Keratinocyte (primary cell): ENCODE results near the gene PLCB3. TPM values are rescaled to one million over a fixed set of nuclear protein-coding genes. Genes with fewer than 3 reads are reported as not detected.

ENCODE experiments used
- DNase-seq: peaks from one replicate; pipeline ENCODE4 v3.0.0-alpha.2; 2011; ENCODE audit warnings: low read depth, missing footprints, low spot score
- FAIRE-seq: peaks from 2 replicates; lab custom pipeline; 2011; peaks lifted over from hg19 to GRCh38; lab: Jason Lieb, UNC
- H2AFZ ChIP-seq: 2 replicates; pipeline ENCODE4 v1.6.0; 2012; ENCODE audit warnings: low read length, control low read depth, inconsistent platforms; ENCODE audit not compliant: control insufficient read depth
- H3K27ac ChIP-seq: 2 replicates; pipeline ENCODE4 v1.5.1; 2011; ENCODE audit warnings: low read length; ENCODE audit not compliant: control insufficient read depth, insufficient read depth
- H3K27me3 ChIP-seq: 3 replicates; pipeline ENCODE4 v1.6.0; 2011; ENCODE audit warnings: low read length; ENCODE audit not compliant: control insufficient read depth, insufficient read depth; ENCODE audit errors: extremely low read depth
- H3K36me3 ChIP-seq, 2 experiments: 2 replicates in 1 of 2; 3 replicates in 1 of 2; pipeline ENCODE4 v1.5.1; 2011; ENCODE audit warnings: low read length in 2 of 2, mild to moderate bottlenecking in 1 of 2; ENCODE audit not compliant: control insufficient read depth in 2 of 2, insufficient read depth in 2 of 2; ENCODE audit errors: extremely low read depth in 1 of 2
- H3K4me1 ChIP-seq: 3 replicates; pipeline ENCODE4 v1.5.1; 2011; ENCODE audit warnings: low read length; ENCODE audit not compliant: control insufficient read depth, insufficient read depth; ENCODE audit errors: extremely low read depth
- H3K4me2 ChIP-seq: 3 replicates; pipeline ENCODE4 v1.6.0; 2011; ENCODE audit warnings: low read depth, low read length; ENCODE audit not compliant: control insufficient read depth, insufficient read depth; ENCODE audit errors: extremely low read depth
- H3K4me3 ChIP-seq, 3 experiments: fragments of 200-600 bp in 1 of 3; sonication (generic) in 1 of 3; 2 replicates in 2 of 3; 3 replicates in 1 of 3; pipeline ENCODE4 v1.5.1; 2011 to 2016; ENCODE audit warnings: low read length in 3 of 3, mild to moderate bottlenecking in 3 of 3, control low read depth in 2 of 3, inconsistent platforms in 1 of 3, low read depth in 1 of 3, mixed read lengths in 1 of 3, mixed run types in 1 of 3, moderate library complexity in 1 of 3; ENCODE audit not compliant: control insufficient read depth in 2 of 3, insufficient read depth in 2 of 3; ENCODE audit errors: extremely low read depth in 1 of 3
- H3K79me2 ChIP-seq: 2 replicates; pipeline ENCODE4 v1.6.0; 2012; ENCODE audit warnings: low read length; ENCODE audit not compliant: control insufficient read depth, insufficient read depth
- H3K9ac ChIP-seq: 3 replicates; pipeline ENCODE4 v1.6.0; 2011; ENCODE audit warnings: low read length; ENCODE audit not compliant: control insufficient read depth, insufficient read depth; ENCODE audit errors: extremely low read depth
- H3K9me1 ChIP-seq: 3 replicates; pipeline ENCODE4 v1.6.0; 2011; ENCODE audit warnings: low read length; ENCODE audit not compliant: control insufficient read depth, insufficient read depth; ENCODE audit errors: extremely low read depth
- H3K9me3 ChIP-seq: 2 replicates; pipeline ENCODE4 v1.5.1; 2012; ENCODE audit warnings: low read depth, low read length; ENCODE audit not compliant: control insufficient read depth
- H4K20me1 ChIP-seq: 3 replicates; pipeline ENCODE4 v1.6.0; 2011; ENCODE audit warnings: low read length; ENCODE audit not compliant: control insufficient read depth, insufficient read depth; ENCODE audit errors: extremely low read depth
- EZH2 ChIP-seq: IDR thresholded peaks from one replicate; pipeline ENCODE4 v1.6.1; 2012; ENCODE audit warnings: inconsistent platforms, mild to moderate bottlenecking, low read length, moderate library complexity
- dilution Hi-C: fragments of 300-500 bp; cut with MboI; formaldehyde crosslinking; loops from one replicate; pipeline ENCODE4 v1.7.0; 2020; ENCODE audit warnings: low sequenced_read_pairs; ENCODE audit not compliant: extremely low pct_ligation_motif_present
- polyA plus RNA-seq, 5 experiments: library from polyadenylated mRNA; depleted of rRNA in 3 of 5; stranded (reverse) in 3 of 5; stranded (forward) in 1 of 5; unstranded in 1 of 5; fragments of >200 nt; gene quantifications; 1 replicate in 1 of 5; 2 replicates in 3 of 5; 3 replicates in 1 of 5; pipeline versions ENCODE4 v1.2.1 to v1.2.3, GENCODE V29; 2011 to 2012; ENCODE audit warnings: missing spikeins in 2 of 5, low read depth in 1 of 5, low replicate concordance in 1 of 5
- TF ChIP-seq, protein P1 (sequence below), 3 experiments: IDR thresholded peaks in 1 of 3; conservative IDR thresholded peaks in 1 of 3; optimal IDR thresholded peaks in 1 of 3; 2 replicates in 2 of 3; 3 replicates in 1 of 3; pipeline versions ENCODE3 to v1.5.1; 2011; ENCODE audit warnings: low read length in 3 of 3, mild to moderate bottlenecking in 3 of 3, moderate library complexity in 2 of 3, control low read depth in 1 of 3, inconsistent platforms in 1 of 3; ENCODE audit not compliant: insufficient read depth in 2 of 3; ENCODE audit errors: extremely low read depth in 1 of 3

Gene PLCB3
- polyA plus RNA-seq, 1 donor (not counting 4 experiments of a cell fraction or from before 2014, with no cell fraction given): 32.5 TPM

DNA sequence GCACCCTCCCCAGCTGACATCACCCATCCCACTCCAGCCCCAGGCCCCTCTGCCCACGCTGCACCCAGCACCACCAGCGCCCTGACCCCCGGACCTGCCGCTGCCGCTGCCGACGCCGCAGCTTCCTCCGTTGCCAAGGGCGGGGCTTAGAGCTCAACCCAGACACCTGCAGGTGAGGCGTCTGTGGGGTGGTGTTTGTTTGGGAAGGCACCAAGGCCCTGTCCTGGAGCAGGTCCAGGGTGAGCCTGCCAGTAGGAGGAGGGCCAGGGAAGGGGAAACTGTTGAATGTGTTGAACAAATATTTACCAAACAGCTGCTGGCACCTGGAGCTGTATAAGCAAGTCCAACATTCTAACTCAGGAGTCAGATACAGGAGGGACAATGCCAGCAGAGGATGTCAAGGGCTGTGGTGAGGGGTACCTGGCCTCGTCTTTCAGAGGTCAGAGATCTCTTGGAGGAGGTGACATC, 13.8 kb upstream of the PLCB3 start:
- H3K9ac ChIP-seq: no peak overlapping the region
- peaks cover 8 to 23% of the 10 kb centered on the region in 2 experiments for H3K36me3 ChIP-seq
- dilution Hi-C loops: no loop called here
- DNase-seq: no peak
- no peak for FAIRE-seq
- H3K4me2 ChIP-seq: peak overlapping the region; percentile 32
- no peaks in the 10 kb centered on the region for H3K27me3 ChIP-seq
- no peak overlapping the region for H3K27ac ChIP-seq
- H4K20me1 ChIP-seq: no peaks in the 10 kb centered on the region
- H2AFZ ChIP-seq: no peak overlapping the region
- no peak overlapping the region for H3K4me3 ChIP-seq
- H3K4me1 ChIP-seq: peaks cover 43% of the 10 kb centered on the region
- no peak for TF ChIP-seq EZH2
- TF ChIP-seq, protein P1, sequence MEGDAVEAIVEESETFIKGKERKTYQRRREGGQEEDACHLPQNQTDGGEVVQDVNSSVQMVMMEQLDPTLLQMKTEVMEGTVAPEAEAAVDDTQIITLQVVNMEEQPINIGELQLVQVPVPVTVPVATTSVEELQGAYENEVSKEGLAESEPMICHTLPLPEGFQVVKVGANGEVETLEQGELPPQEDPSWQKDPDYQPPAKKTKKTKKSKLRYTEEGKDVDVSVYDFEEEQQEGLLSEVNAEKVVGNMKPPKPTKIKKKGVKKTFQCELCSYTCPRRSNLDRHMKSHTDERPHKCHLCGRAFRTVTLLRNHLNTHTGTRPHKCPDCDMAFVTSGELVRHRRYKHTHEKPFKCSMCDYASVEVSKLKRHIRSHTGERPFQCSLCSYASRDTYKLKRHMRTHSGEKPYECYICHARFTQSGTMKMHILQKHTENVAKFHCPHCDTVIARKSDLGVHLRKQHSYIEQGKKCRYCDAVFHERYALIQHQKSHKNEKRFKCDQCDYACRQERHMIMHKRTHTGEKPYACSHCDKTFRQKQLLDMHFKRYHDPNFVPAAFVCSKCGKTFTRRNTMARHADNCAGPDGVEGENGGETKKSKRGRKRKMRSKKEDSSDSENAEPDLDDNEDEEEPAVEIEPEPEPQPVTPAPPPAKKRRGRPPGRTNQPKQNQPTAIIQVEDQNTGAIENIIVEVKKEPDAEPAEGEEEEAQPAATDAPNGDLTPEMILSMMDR (optimal IDR thresholded peaks at IDR 0.05 in 1 of 3, IDR thresholded peaks at IDR 0.05 in 1 of 3, conservative IDR thresholded peaks at IDR 0.05 in 1 of 3; ENCODE audit: extremely low read depth in 1 of 3, insufficient read depth in 2 of 3, low read length in 3 of 3): no peak
- H3K9me3 ChIP-seq: no peaks in the 10 kb centered on the region
- peaks cover 2% of the 10 kb centered on the region for H3K9me1 ChIP-seq
- peaks cover 5% of the 10 kb centered on the region for H3K79me2 ChIP-seq

DNA sequence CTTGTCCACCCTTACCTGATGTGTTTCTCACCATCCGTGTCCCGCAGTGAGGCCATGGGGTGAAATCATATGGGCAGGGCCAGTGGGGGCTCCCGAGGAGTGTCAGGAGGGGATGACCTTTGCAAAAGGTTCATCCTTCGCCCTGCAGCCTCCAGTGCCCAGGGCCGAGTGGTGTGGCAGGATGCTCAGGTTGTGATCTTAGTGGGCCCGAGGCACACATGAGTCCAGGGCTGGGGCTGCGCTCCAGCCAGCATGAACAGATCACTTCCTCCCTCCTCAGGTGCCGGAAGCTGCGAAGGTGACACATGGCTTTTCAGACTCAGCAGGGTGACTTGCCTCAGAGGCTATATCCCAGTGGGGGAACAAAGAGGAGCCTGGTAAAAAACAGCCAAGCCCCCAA, 13.3 kb upstream of the PLCB3 start:
- no peak for FAIRE-seq
- H3K4me1 ChIP-seq: peaks cover 45% of the 10 kb centered on the region
- no peak for DNase-seq
- no peak overlapping the region for H2AFZ ChIP-seq
- no peak overlapping the region for H3K27ac ChIP-seq
- H3K9me1 ChIP-seq: no peaks in the 10 kb centered on the region
- H3K9ac ChIP-seq: no peak overlapping the region
- no peaks in the 10 kb centered on the region for H3K27me3 ChIP-seq
- dilution Hi-C loops: no loop called here
- H3K9me3 ChIP-seq: no peaks in the 10 kb centered on the region
- H3K36me3 ChIP-seq: peaks cover 9 to 23% of the 10 kb centered on the region in 2 experiments
- no peak for TF ChIP-seq EZH2
- H4K20me1 ChIP-seq: no peaks in the 10 kb centered on the region
- H3K79me2 ChIP-seq: peaks cover 6% of the 10 kb centered on the region
- no peak overlapping the region for H3K4me2 ChIP-seq
- no peak overlapping the region for H3K4me3 ChIP-seq

DNA sequence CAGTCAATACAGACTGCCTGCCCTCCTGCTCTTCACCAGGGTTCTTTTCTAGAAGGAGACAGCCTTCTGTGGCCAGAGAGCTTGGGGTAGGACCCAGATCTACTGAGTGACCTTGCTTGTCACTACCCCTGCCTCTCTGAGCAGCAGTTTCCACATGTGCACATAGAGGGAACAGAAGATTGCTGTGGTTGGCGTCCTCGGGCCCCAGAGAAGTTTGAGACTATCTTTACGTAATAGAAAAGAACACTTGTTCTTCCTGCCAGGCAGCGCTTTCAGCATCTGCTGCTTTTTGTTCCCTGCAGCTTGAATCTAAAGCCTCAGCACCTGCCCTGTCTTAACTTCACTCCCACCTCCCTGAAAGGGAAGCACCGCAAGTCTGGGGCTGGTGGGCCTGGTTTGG, 12.3 kb upstream of the PLCB3 start:
- H3K9ac ChIP-seq: no peak overlapping the region
- H3K4me2 ChIP-seq: no peak overlapping the region
- no peak overlapping the region for H3K4me3 ChIP-seq
- H2AFZ ChIP-seq: no peak overlapping the region
- H3K4me1 ChIP-seq: peaks cover 47% of the 10 kb centered on the region
- H3K79me2 ChIP-seq: peaks cover 7% of the 10 kb centered on the region
- H4K20me1 ChIP-seq: no peaks in the 10 kb centered on the region
- DNase-seq: no peak
- no peak overlapping the region for H3K27ac ChIP-seq
- no peaks in the 10 kb centered on the region for H3K27me3 ChIP-seq
- dilution Hi-C loops: no loop called here
- FAIRE-seq: no peak
- H3K9me1 ChIP-seq: no peaks in the 10 kb centered on the region
- no peak for TF ChIP-seq EZH2
- TF ChIP-seq, protein P1 (optimal IDR thresholded peaks at IDR 0.05 in 1 of 3, IDR thresholded peaks at IDR 0.05 in 1 of 3, conservative IDR thresholded peaks at IDR 0.05 in 1 of 3; ENCODE audit: extremely low read depth in 1 of 3, insufficient read depth in 2 of 3, low read length in 3 of 3): no peak
- H3K36me3 ChIP-seq: peaks cover 11 to 30% of the 10 kb centered on the region in 2 experiments
- no peaks in the 10 kb centered on the region for H3K9me3 ChIP-seq
